Stimulated activated CD4-positive, alpha-beta T cell treated with anti-CD3 and anti-CD28 coated beads, TNF-alpha, amount 100 ng/mL, for 24 hours (primary cell): ENCODE results near the gene SUN1.
A peak's percentile ranks its signal among the peaks of the same experiment; 100 is the strongest.

ENCODE experiments used
- DNase-seq, 3 experiments: peaks; one replicate each; pipeline ENCODE4 v3.0.0-alpha.2; 2020; ENCODE audit warnings: low read depth in 3 of 3

The SUN1 gene

DNA sequence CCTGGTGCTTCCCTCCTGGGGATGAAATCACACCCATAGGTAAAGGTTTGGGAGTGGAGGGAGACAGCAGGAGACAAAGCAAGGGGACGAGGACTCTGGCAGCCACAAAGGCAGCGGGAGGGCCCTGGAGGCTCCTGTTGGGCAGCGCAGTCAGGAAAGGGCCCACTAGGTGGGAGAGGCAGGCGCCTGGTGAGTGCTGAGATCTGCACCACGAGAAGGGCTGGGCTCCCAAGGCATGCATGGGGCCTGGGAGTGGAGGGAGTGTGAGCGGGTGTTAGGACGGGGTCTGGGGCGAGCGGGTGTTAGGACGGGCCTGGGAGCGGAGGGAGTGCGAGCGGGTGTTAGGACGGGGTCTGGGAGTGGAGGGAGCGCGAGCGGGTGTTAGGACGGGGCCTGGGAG is 57.1 kb downstream of the SUN1 start:
- no peak for DNase-seq

DNA sequence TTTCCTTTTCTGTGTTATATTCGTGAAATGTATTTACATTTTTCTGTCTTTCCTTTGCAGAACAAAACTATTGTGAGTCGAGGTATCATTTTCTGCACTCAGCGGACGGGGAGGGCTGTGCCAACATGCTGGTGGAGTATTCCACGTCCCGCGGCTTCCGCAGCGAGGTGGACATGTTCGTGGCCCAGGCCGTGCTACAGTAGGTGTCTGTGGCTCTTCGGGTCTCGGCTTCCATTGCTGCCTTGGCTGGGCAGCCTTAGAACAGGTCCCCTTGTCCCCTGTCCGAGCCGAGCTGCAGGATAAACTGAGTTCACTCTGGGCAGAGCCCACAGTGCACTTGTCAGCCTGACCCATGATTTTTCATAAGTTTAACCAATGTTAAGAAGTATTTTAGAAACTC is 58.6 kb downstream of the SUN1 start:
- DNase-seq, result no peak

DNA sequence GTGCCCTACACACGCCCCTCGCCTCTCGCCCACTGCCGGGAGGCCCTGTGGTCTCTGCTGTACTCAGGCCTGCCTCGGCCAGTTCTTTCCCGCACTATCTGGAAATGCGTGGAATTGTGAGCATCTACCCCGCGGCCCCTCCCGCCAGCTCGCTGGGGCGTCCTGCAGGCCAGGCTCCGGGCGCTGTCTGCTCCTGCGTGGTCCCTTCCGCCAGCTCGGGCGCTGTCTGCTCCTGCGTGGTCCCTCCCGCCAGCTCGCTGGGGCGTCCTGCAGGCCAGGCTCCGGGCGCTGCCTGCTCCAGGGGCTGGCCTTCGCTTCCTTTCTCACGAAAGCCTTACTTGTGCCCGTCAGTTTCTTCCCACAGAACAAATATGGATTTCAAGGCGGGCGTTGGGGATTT is 59.0 kb downstream of the SUN1 start:
- no peak for DNase-seq

DNA sequence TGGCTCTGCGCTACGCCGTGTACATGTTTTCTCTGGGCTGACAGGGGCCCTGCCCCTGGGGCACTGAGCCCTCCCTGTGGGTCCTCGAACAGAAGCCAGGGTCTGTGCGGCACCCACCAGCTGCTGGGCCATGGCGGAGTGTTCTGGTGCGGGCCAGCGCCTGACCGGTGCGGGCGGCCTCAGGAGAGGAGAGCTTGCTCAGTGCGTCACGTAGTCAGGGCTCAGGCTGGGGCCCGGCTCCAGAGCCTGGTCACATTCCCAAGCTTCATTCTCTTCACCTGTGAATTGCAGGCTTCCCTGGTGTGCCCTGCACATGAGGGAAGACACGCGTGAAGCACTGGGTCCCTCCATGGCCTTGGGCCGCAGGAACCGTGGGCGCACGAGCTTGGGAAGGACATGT is 59.5 kb downstream of the SUN1 start:
- DNase-seq, result no peak

DNA sequence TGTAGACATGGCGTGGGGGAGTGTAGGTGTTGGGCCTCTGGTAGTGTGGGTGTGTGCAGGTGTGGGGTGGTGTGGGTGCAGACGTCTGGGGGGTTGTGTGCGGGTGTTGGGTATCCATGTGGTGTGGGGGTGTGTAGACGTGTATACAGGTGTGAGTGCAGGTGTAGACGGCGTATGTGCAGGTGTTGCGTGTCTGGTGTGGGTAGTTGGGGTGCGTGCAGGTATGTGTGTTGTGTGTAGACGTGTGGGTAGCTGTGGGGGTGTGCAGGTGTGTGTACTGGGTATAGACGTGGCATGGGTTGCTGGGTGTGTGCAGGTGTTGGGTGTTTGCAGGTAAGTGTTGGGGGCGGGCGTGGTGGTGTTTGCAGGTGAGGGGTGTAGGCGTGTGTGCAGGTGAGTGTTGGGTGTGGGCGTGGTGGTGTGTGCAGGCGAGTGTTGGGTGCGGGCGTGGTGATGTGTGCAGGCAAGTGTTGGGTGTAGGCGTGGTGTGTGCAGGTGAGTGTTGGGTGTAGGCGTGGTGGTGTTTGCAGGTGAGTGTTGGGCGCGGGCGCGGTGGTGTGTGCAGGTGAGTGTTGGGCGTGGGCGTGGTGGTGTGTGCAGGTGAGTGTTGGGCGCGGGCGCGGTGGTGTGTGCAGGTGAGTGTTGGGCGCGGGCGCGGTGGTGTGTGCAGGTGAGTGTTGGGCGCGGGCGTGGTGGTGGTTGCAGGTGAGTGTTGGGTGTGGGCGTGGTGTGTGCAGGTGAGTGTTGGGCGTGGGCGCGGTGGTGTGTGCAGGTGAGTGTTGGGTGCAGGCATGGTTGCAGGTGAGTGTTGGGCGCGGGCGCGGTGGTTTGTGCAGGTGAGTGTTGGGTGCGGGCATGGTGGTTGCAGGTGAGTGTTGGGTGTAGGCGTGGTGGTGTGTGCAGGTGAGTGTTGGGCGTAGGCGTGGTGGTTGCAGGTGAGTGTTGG is 60.6 kb downstream of the SUN1 start:
- DNase-seq, result no peak

DNA sequence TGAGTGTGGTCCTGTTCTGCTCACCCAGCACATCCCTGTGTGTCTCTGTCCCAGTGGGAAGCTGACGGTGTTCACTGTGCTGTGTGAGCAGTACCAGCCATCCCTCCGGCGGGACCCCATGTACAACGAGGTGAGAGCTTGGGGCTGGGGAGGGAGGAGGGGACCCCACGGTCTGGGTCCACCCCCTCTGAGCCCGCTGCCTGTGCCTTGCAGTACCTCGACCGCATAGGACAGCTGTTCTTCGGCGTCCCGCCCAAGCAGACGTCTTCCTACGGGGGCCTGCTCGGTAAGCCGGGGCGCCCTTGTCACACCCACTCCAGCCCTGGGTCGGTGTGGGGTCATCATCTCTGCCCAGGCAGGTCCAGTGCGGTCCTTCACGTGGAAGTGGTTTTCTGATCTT is 61.4 kb downstream of the SUN1 start:
- DNase-seq, result no peak

DNA sequence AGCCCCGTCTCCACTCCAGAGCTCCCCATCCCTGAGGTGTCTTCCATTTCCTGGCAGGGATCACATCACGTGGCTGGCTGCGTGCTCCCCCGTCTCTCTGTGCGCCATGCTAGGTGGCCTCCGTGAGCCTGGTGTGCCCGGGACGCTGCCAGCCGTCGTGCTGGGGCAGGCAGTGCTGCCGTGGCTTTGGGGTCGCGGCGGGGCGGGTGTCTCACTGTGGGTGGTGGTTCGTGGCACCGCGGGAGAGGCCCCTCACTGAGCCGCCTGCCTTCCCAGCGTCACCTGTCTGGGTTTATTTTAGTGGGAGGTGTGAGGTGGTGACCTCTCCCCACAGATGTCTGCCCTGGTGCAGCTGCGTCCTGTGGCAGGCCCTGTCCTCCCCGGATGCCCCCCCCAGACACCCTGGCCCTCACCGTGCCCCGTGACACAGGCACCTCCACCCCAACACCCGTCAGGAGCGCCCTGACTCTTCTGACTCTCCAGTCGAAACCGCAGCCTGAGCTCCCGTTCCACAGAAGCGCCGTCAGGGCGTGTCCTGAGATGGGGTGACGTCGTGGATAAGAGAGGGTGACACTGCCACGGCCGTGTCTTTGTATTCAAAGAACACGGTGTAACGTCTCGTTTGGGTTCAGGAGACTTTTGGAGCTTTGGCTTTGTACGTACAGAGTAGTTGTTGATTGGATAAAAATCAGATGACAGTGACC is 62.0 kb downstream of the SUN1 start:
- no peak for DNase-seq

DNA sequence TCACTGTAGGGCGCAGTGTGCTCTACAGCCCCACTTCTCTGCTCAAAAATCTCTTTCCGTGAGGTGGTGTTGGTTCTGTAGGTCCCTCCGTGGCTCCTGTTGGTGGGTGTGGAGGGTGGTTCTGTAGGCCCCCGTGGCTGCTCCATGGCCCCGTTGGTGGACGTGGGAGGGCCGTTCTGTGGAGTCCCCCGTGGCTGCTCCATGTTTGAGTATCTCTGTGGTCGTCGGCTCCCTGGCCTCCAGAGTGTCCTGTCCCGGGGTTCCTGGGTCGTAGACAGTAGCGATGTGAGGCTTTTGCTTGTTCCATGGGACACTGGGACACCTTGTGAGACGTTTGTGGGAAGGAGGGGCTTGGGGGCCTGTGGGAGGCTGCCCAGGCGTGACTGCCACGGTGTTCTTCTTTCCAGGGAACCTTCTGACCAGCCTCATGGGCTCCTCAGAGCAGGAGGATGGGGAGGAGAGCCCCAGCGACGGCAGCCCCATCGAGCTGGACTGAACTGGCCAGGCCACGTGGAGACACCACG is 62.7 kb downstream of the SUN1 start:
- DNase-seq, result no peak

DNA sequence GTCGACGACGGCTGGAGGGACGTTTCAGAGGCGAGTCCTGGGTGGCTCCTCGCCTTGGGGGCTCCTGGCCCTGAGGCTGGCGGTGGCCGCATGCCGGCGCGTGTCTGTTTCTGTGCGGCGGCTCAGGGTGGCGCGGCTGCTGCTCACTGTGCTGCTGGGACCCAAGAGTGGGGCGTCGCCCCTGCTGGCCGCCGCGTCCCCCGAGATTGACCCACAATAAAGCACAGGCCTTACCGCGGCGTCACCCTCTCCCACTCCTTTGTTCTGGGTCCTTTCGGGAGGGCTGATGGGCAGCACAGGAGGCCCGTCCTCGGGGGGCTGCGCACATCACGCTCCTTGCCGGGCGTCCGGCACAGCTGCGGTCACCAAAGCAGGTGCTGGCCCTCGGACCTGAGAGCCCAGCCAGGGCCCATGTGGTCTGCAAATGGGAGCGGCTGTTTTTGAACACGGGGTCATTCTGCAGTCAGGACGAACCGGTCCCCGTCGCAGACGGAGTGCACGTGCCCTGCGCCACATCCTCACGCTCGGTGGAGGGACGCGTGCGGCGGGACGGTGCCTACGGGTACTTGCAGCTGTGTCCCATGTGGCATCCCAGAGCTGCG is 63.3 kb downstream of the SUN1 start:
- no peak for DNase-seq

DNA sequence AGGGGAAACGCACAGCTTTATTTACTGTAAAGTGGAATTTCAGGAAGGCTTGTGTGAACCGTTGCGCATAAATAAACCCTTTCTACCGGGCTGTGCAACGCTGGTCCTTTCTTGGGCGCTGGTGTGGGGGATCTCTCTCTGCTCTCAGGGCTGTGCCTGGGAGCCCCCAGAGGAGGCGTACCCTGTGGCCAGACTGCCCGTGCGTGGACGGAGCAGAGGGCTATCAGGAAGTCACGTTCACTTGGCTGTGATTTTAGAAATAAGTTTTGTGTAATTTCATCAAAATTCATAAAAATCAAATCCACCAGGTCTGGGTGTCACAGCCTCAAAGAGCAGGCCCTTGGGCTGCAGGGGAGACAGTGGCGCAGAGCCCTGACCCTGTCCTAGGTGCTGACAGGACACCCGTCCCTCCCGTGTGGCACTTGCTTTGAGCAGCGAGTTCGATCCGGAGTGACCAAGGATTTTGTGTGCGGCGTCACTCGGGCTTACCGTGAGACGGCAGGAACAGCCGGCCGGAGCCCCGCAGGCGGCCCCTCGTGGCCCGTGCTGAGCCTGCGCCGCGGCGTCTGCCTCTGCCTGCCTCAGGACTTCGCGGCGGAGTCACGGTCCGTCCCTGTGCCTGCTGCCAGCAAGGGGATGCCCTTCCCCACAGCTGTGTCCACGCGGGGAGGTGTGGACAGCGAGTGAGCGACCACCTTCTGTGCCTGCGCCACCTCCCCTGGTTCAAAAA is 64.2 kb downstream of the SUN1 start:
- DNase-seq, result no peak

DNA sequence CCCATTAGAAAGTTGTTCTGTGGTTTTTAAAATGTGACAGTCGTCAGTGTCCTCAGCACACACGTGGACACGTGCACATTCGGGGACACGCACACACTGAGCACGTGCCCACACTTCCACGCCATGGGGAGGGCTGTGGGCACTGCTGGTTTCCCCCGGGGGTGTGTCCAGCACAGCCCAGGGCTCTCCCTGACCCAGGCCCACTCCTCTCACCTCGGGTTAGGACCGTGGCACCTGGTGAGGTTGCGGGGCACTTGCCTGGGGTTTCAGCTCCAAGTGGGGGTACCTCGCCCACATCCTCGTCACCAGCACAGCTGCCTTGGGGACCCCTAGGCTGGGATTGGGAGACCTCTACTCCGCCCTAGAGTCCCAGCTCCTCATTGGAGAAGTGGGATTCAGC is 64.8 kb downstream of the SUN1 start:
- DNase-seq, result no peak

DNA sequence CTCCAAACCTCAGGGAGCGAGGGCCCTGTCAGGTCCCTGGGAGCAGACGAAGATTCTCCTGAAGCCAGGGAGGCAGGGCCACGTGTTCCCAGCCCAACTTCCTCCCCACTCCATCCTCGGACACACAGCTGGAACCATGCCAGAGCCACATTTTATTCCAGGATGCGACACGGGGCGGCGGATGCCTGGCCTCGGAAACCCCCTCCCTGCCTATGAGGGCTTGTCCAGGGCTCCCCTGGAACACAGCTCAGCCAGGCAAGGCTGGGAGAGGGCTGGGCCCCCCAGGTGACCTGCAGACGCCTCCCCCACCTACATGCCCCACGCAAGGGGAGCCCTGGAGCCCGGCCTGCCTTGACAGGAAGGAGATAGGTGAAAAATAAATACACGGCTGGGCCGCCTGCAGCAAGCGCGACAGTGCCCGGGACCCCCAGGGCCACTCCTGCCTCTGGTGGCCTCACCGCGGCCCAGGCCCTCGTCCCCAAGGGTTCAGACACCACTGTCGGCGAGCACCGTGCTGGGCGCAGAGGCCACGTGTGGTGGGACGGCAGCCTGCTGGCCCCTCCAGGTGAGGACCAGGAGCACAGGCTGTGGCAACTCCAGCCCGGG is 65.6 kb downstream of the SUN1 start:
- DNase-seq, result no peak

DNA sequence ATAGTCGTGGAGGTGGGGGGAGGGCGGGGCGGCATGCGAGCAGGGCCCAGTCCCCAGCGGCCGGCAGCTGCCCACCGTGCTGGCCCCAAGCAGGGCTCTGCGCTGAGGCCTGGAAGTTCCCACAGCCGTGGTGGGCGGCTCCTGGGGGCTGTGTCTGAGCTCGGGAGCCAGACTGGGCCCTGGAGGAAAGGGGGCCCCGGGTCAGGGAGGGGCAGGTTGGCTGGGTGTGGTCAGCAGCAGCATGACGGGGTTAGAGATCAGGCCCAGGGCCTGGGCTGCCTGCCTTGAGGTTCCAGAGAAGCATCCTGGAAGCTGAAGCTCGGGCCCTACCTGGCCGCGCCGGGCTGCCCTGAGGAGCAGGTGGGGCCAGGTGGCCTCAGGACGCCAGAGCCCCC is 66.2 kb downstream of the SUN1 start:
- no peak for DNase-seq

DNA sequence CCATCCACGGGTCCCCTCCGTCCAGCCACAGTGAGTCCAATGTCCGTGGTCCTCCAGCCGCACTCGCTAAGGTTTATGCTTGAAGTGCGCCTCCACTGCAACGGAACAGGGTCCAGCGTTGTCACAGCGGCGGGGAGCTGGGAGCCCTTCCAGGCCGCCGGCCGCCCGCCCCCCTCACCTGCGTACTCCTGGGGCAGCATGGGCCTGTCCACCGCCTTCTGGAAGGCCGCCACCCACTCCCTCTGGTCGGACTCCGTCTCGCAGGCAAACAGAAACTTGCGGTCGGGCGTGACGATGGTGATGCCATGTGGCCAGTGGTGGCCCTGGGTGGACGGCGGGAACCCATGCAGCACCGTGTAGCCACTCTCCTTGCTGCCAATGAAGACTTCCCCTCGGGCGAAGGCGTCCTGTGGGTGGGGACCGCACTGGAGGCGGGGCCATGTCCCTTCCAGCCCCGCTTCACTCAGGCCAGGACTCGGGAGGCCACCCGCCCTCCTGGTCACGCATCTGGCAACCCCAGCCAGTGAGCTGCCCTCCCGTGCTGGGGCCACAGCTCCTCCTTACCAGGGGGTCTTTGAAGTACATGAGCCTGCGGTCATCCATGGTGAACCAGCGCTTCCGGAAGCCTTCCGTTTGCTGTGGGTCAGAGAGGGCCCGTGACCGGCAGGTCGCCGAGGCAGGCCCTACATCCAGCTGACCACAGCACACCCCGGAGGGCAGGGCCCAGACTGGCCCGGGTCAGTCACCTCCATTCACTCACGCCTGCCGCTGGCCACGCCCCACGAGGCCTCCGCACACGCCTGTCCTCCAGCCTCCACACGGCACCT is 66.8 kb downstream of the SUN1 start:
- no peak for DNase-seq

DNA sequence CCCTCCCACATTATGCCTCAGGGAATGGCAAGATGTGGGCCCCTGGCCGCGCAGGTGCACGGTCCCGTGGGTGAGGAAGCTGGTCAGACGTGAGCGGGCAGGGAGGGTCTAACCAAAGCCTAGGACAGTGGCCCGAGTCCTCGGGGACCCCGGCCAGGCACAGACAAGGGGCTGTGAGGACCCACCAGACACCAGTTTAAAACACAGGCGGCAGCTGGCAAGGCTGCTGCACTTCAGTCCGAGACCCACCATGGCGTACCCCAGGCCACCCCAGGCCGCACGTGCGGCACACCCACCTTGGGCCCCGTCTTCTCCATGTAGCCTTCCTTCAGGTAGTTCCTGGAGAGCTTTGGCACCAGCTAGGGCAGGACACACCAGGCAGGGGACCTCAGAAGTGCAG is 67.5 kb downstream of the SUN1 start:
- DNase-seq, result no peak

DNA sequence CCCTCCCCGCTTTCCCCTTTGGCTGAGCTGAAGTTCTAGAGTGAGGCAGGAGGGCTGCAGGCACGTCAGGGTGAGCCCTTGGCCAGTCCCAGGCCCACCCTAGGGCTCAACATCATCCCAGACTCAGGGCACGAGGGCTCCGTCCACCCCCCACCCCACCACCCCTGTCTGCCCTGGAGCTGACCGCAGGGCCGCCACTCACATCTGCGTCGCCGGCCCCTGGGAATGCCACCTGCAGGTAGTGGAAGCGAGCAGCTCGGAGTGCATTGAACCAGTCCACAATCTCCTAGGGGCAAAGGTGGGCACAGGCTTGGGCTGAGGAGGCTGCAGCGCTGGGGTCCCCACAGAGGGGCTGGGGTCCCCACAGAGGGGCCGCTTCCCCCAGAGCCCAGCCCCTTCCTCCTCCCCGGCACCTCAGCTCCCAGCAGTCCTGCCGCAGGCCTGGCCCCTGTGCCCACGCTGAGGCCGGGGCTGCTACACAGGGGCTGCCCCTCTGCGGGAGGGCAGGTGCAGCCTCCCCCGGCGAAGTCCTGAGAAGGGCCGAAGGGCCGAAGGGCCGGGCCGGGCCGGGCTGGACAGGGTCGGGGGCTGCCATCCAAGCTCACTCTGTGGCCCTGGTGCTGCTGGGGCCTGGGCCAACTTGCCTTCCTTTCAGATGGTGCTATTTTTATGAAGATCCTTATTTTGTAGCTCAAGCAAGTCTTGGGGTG is 68.2 kb downstream of the SUN1 start:
- DNase-seq, result no peak

DNA sequence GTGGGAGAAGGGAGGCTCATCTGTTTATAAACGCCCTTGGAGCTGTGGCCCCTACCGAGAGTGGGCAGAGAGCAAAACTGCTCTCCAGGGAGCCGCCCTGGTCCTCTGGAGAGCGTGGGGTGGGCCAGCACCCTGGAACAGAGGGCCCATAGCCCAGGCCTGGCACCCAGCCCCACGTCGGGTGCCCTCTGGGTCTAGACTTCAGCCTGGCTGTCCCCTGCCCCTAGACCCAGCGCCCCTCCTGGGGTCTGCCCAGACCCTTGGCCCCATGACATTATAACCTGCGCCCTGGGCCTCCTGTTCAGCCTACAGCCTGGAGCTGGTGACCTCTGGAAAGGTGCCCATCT is 68.7 kb downstream of the SUN1 start:
- no peak for DNase-seq

DNA sequence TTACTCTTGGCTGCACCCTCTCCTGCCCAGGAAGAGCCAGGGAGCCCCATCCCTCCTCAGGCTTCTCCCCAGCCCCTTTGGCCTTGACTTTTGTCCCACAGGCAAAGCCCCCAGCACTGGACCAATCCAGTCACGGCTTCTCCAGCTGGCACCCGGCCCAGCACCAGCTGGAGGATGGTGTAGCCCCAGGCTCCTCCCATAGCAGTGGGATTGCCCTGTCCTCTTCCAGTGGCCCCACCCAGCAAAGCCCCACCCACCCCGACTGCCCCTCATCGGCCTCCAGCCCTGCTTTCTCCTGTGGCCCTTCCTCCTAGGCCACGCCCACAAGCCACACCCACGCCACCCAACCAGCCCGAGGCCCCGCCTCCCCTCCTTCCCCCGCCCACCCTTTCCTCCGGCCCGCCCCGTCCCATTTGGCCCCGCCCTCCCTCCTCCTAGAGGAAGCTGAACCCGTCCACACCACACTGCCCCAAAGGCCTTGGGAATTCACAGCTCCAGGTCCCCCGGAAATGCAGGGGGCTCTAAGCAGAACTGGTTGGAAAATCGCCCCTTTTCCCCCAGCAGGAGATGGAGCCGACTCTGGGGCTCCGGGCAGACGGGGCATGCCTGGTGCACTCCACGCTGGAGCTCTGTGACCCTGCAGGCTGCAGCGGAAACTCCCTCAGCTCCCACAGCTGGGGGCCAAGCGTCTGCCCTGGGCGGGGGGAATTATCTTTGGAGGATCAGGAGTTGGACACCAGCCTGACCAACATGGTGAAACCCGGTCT is 69.3 kb downstream of the SUN1 start:
- DNase-seq, result peak in 1 of 3 experiments; percentile 61

DNA sequence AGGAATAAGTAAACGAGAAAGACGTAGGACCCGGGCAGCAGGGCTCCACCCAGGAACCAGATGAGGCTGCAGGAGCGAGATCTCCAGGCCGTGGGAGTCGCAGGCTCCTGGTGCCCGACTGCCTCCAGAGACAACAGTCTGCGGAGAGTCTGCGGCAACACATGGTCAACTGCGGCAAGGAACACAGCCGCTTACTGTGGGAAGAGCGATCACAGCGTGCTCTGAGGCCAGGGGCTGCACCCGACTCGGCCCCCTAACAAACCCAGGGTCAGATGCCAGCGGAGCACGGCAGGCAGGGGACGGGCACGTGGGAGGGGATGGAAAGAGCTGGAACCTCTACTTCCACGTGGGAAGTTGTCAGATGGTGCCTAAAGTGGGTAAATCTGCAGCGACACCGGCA is 70.7 kb downstream of the SUN1 start:
- DNase-seq, result no peak
